Erythroblast (primary cell): ENCODE data around the gene FAM50B.

Experiments
- GATA1 ChIP-seq: IDR thresholded peaks from 2 replicates; pipeline ENCODE4 v1.6.1; 2011; ENCODE audit warnings: low read depth, mild to moderate bottlenecking, control low read depth, low read length, moderate library complexity
- POLR2A ChIP-seq: IDR thresholded peaks from 2 replicates; pipeline ENCODE4 v1.6.1; 2011; ENCODE audit warnings: mild to moderate bottlenecking, low read length

- TF ChIP-seq POLR2A = no peak
- no peak for TF ChIP-seq GATA1
These were observed 19.4 kb downstream of the FAM50B start for GRCh38 chr6:3868544-3868943.
